ENCODE measurements around the gene SETX. TPM values are rescaled to one million over a fixed set of nuclear protein-coding genes. Genes with fewer than 3 reads are reported as not detected.

The SETX gene
- total and polyA plus RNA-seq, 2 of the 13 experiments (the other 11 are each of a cell fraction or from before 2014, with no cell fraction given) = 13.2 to 39.0 TPM

DNA sequence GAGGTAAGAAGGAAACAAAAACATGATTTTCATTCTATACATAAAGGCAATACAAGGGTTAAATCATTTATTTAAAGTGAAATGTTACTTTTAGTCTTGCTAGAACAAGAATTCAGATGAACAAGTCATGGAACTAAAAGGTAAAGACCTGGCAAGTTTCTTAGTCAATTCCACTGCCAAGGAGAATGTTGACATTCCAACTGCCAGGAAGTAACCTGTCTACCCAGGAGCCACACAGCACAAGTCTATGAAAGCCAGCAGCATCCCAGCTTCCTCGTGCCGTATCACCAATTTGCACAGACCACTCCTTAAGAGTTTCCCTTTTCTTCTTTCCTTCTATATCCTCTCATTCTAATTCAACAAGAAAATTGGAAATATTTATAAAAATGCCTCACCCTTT is 79.9 kb downstream of the SETX start:
- H3K9me3 ChIP-seq (ENCODE audit: low read length) = no peaks in the 10 kb centered on the region
- H3K36me3 ChIP-seq (replicated peaks in 1 of 2; ENCODE audit: control insufficient read depth in 1 of 2, insufficient read depth in 2 of 2, low read length in 2 of 2) = peaks cover 18 to 64% of the 10 kb centered on the region in 2 experiments
- intact Hi-C loops (cut with micrococcal nuclease; ENCODE audit: unreplicated experiment) = no loop called here
- peaks cover 6% of the 10 kb centered on the region; the same call in 1 of the 2 replicates for H3K4me1 ChIP-seq (ENCODE audit: insufficient read depth, low read length)
- FAIRE-seq = no peak
- ATAC-seq = no peak
- TF ChIP-seq PRPF4 (IDR thresholded peaks at IDR 0.05; ENCODE audit: low read depth, low read length, poor library complexity, severe bottlenecking) = no peak
- TF ChIP-seq ZSCAN21 (CRISPR knock-in tag; IDR thresholded peaks at IDR 0.05; ENCODE audit: borderline replicate concordance) = no peak
- TF ChIP-seq MED8 (CRISPR knock-in tag; IDR thresholded peaks at IDR 0.05; ENCODE audit: insufficient replicate concordance) = no peak
- TF ChIP-seq, protein P1, sequence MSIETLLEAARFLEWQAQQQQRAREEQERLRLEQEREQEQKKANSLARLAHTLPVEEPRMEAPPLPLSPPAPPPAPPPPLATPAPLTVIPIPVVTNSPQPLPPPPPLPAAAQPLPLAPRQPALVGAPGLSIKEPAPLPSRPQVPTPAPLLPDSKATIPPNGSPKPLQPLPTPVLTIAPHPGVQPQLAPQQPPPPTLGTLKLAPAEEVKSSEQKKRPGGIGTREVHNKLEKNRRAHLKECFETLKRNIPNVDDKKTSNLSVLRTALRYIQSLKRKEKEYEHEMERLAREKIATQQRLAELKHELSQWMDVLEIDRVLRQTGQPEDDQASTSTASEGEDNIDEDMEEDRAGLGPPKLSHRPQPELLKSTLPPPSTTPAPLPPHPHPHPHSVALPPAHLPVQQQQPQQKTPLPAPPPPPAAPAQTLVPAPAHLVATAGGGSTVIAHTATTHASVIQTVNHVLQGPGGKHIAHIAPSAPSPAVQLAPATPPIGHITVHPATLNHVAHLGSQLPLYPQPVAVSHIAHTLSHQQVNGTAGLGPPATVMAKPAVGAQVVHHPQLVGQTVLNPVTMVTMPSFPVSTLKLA (IDR thresholded peaks at IDR 0.05) = no peak
- TF ChIP-seq ZFYVE20 (CRISPR knock-in tag; IDR thresholded peaks at IDR 0.05; ENCODE audit: borderline replicate concordance, low read depth) = no peak
- no peak for TF ChIP-seq ZMYM2 (CRISPR knock-in tag; IDR thresholded peaks at IDR 0.05)
- TF ChIP-seq, protein P2, sequence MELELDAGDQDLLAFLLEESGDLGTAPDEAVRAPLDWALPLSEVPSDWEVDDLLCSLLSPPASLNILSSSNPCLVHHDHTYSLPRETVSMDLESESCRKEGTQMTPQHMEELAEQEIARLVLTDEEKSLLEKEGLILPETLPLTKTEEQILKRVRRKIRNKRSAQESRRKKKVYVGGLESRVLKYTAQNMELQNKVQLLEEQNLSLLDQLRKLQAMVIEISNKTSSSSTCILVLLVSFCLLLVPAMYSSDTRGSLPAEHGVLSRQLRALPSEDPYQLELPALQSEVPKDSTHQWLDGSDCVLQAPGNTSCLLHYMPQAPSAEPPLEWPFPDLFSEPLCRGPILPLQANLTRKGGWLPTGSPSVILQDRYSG (CRISPR knock-in tag; IDR thresholded peaks at IDR 0.05) = no peak
- TF ChIP-seq, protein P3, sequence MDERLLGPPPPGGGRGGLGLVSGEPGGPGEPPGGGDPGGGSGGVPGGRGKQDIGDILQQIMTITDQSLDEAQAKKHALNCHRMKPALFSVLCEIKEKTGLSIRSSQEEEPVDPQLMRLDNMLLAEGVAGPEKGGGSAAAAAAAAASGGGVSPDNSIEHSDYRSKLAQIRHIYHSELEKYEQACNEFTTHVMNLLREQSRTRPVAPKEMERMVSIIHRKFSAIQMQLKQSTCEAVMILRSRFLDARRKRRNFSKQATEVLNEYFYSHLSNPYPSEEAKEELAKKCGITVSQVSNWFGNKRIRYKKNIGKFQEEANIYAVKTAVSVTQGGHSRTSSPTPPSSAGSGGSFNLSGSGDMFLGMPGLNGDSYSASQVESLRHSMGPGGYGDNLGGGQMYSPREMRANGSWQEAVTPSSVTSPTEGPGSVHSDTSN (CRISPR knock-in tag; IDR thresholded peaks at IDR 0.05) = no peak
- no peak for TF ChIP-seq POLR2A (IDR thresholded peaks at IDR 0.05; ENCODE audit: insufficient read depth in 1 of 2, low read depth in 2 of 2, low read length in 2 of 2)
- TF ChIP-seq MIER3 (CRISPR knock-in tag; IDR thresholded peaks at IDR 0.05; ENCODE audit: borderline replicate concordance) = no peak
- H3K27me3 ChIP-seq (ENCODE audit: control insufficient read depth in 1 of 2, insufficient read depth in 2 of 2, low read length in 2 of 2) = no peaks in the 10 kb centered on the region
- BruUV-seq (replicated peaks) = no TSS peak
- no peak for DNase-seq (ENCODE audit: low spot score)
- WGBS (ENCODE audit: low lambda C conversion rate) = 96% methylated on average over 2 of the region's 2 CpGs
- no peak overlapping the region for H3K4me3 ChIP-seq (replicated peaks in 1 of 3; ENCODE audit: insufficient read depth in 1 of 3, low read depth in 2 of 3, low read length in 3 of 3)
- H3K4me2 ChIP-seq (ENCODE audit: low read depth, low read length) = no peak overlapping the region
- H3K79me2 ChIP-seq (ENCODE audit: insufficient read depth, low read length) = no peaks in the 10 kb centered on the region
- in situ Hi-C loops (cut with HindIII; ENCODE audit: extremely low pct_ligation_motif_present, low pct_unique_long_range_greater_than_20kb) = no loop called here
- H2AFZ ChIP-seq (ENCODE audit: low read length) = no peak overlapping the region
- no peak overlapping the region for H3K27ac ChIP-seq (ENCODE audit: extremely low read length, insufficient read depth, low read length)
- H4K20me1 ChIP-seq (ENCODE audit: insufficient read depth, low read length) = 0 out of 2 replicates have a peak, but pooled peaks cover 2% of the 10 kb centered on the region
- no peak overlapping the region for H3K9ac ChIP-seq (ENCODE audit: insufficient read depth, low read depth, low read length)
- ChIA-PET CTCF (ENCODE audit: low intra/inter-chr PET ratio, low total read pairs) (no interaction called here), POLR2A (no interaction called here)
